ENCODE results near the gene PSEN1.

PSEN1 gene

DNA sequence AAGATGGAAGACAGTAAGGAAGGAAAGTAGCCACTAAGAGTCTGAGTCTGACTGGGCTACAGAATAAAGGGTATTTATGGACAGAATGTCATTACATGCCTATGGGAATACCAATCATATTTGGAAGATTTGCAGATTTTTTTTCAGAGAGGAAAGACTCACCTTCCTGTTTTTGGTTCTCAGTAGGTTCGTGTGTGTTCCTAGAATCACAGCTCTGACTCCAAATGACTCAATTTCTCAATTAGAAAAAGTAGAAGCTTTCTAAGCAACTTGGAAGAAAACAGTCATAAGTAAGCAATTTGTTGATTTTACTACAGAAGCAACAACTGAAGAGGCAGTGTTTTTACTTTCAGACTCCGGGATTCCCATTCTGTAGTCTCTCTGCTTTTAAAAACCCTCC lies 85.6 kb downstream of the PSEN1 start:
- no peak overlapping the region for H3K4me3 ChIP-seq (ENCODE audit: low read depth, low read length)
- TF ChIP-seq, protein P1, sequence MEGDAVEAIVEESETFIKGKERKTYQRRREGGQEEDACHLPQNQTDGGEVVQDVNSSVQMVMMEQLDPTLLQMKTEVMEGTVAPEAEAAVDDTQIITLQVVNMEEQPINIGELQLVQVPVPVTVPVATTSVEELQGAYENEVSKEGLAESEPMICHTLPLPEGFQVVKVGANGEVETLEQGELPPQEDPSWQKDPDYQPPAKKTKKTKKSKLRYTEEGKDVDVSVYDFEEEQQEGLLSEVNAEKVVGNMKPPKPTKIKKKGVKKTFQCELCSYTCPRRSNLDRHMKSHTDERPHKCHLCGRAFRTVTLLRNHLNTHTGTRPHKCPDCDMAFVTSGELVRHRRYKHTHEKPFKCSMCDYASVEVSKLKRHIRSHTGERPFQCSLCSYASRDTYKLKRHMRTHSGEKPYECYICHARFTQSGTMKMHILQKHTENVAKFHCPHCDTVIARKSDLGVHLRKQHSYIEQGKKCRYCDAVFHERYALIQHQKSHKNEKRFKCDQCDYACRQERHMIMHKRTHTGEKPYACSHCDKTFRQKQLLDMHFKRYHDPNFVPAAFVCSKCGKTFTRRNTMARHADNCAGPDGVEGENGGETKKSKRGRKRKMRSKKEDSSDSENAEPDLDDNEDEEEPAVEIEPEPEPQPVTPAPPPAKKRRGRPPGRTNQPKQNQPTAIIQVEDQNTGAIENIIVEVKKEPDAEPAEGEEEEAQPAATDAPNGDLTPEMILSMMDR (IDR thresholded peaks at IDR 0.05; ENCODE audit: insufficient read depth, low read depth, low read length, missing control alignments): no peak
- no peak for DNase-seq (ENCODE audit: low read depth)

GRCh38 chr14:73223049-73223448 lies 86.7 kb downstream of the PSEN1 start:
- H3K4me3 ChIP-seq (ENCODE audit: low read depth, low read length): no peak overlapping the region
- peak; percentile 78 for DNase-seq (ENCODE audit: low read depth)

DNA sequence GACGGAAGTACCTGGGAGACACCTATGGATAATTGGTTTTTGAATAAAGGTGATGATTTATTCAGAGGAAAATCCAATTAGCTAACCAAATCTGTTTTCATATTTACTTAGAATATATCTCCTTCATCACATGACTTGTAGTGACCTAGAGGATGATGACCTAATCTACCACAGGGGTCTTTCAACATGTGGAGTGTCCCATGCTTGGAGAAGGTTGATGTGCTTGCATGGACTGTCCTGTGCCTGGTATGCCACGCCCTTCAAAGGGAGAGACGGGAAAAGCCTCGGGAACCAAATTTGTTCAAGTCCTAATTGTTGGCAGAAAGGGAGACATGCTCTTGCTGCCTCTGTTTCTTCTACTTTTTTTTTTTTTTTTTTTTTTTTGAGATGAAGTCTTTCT lies 89.2 kb downstream of the PSEN1 start:
- no peak for DNase-seq (ENCODE audit: low read depth)
- no peak overlapping the region for H3K4me3 ChIP-seq (ENCODE audit: low read depth, low read length)
- TF ChIP-seq, protein P1 (IDR thresholded peaks at IDR 0.05; ENCODE audit: insufficient read depth, low read depth, low read length, missing control alignments): no peak

More at GRCh38 chr14:73223049-73223448, 86.7 kb downstream of the PSEN1 start:
- TF ChIP-seq, protein P1 (IDR thresholded peaks at IDR 0.05; ENCODE audit: insufficient read depth, low read depth, low read length, missing control alignments): no peak

GRCh38 chr14:73227812-73228781 lies 91.8 kb downstream of the PSEN1 start:
- no peak overlapping the region for H3K4me3 ChIP-seq (ENCODE audit: low read depth, low read length)
- TF ChIP-seq, protein P1 (IDR thresholded peaks at IDR 0.05; ENCODE audit: insufficient read depth, low read depth, low read length, missing control alignments): no peak
- DNase-seq (ENCODE audit: low read depth): peak; percentile 39

- no peak overlapping the region for H3K4me3 ChIP-seq (ENCODE audit: low read depth, low read length)
- TF ChIP-seq, protein P1 (IDR thresholded peaks at IDR 0.05; ENCODE audit: insufficient read depth, low read depth, low read length, missing control alignments): no peak
- no peak for DNase-seq (ENCODE audit: low read depth)
Observed at GRCh38 chr14:73230051-73230450, 93.7 kb downstream of the PSEN1 start.

GRCh38 chr14:73231981-73232851 lies 95.9 kb downstream of the PSEN1 start:
- H3K4me3 ChIP-seq (ENCODE audit: low read depth, low read length): no peak overlapping the region
- DNase-seq (ENCODE audit: low read depth): peak; percentile 79
- TF ChIP-seq, protein P1 (IDR thresholded peaks at IDR 0.05; ENCODE audit: insufficient read depth, low read depth, low read length, missing control alignments): peak; percentile 63

Measured in GM12865 (cell line).